Transverse colon (tissue), 4 donors: ENCODE results near the gene SFTPA2.

Source experiments
- EP300 ChIP-seq: sonication (generic); formaldehyde crosslinking; IDR thresholded peaks from one replicate; pipeline ENCODE4 v1.6.1; 2017; ENCODE audit warnings: antibody characterized with exemption, low read depth
- POLR2A ChIP-seq: fragments of 450-650 bp; IDR thresholded peaks from one replicate; pipeline ENCODE4 v1.6.1; 2016; ENCODE audit warnings: antibody characterized with exemption, mild to moderate bottlenecking, moderate library complexity
- POLR2AphosphoS5 ChIP-seq, 3 donors: sonication (generic); formaldehyde crosslinking; IDR thresholded peaks; one replicate each; pipeline ENCODE4 v1.6.1; 2016; ENCODE audit warnings: antibody characterized with exemption in 3 of 3
- TF ChIP-seq, protein P1 (sequence below), 5 experiments: fragments of 200-600 bp in 3 of 5; fragments of 450-650 bp in 2 of 5; sonication (generic) in 3 of 5; IDR thresholded peaks; 1 replicate in 2 of 5; 2 replicates in 3 of 5; pipeline ENCODE4 v1.5.1; 2016 to 2017; ENCODE audit warnings: antibody characterized with exemption in 5 of 5, inconsistent platforms in 3 of 5, mild to moderate bottlenecking in 2 of 5, moderate library complexity in 1 of 5

DNA sequence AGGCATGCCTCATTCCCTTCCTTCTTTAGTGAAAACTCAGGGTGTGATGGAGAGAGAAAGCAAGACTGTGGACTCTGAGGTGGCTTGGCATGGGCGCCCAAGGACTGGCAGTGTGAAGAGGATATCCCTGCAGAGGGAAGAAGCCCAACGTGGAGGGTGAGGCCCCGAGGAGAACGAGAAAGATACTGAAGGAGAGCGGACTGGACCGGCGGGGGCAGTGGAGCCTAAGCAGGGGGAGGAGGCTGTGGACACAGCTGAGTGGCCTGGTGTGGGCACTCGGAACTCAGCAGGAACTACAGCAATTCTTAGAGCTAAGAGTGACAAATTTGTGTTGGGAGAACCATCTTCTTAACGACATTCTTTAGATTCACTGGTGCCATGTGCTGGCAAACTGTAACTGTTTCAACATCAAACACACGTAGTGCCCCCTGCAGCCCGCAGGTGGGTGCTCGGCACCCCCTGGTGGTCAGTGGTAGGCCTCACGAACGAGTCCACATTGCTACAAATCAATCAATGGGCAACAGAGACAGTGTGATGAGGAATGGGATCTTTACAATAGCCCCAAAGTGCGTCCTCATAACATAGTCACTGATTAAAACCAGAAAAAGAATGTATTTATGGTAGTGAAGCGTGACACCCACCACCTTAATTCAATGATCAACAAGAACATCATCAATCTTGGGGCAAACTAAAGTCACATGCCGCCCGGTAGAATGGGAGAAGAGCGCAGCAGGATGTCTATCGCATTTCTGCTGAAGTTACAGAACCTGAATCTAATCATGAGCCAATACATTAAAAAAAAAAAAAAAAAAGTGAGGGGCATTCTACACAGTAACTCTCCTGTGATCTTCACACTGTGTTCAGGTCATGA lies 48.5 kb upstream of the SFTPA2 start:
- TF ChIP-seq, protein P1, sequence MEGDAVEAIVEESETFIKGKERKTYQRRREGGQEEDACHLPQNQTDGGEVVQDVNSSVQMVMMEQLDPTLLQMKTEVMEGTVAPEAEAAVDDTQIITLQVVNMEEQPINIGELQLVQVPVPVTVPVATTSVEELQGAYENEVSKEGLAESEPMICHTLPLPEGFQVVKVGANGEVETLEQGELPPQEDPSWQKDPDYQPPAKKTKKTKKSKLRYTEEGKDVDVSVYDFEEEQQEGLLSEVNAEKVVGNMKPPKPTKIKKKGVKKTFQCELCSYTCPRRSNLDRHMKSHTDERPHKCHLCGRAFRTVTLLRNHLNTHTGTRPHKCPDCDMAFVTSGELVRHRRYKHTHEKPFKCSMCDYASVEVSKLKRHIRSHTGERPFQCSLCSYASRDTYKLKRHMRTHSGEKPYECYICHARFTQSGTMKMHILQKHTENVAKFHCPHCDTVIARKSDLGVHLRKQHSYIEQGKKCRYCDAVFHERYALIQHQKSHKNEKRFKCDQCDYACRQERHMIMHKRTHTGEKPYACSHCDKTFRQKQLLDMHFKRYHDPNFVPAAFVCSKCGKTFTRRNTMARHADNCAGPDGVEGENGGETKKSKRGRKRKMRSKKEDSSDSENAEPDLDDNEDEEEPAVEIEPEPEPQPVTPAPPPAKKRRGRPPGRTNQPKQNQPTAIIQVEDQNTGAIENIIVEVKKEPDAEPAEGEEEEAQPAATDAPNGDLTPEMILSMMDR (IDR thresholded peaks at IDR 0.05): peak; percentile 43 to 55 (median 48)
- no peak for TF ChIP-seq POLR2AphosphoS5 (IDR thresholded peaks at IDR 0.05)
- TF ChIP-seq EP300: no peak
- TF ChIP-seq POLR2A: no peak
